Stimulated activated CD4-positive, alpha-beta T cell treated with anti-CD3 and anti-CD28 coated beads, Interleukin-4, amount 100 ng/mL, for 4 hours (primary cell): ENCODE data around the gene THEM4.

Experiments used
- DNase-seq, 2 experiments: peaks; one replicate each; pipeline ENCODE4 v3.0.0-alpha.2; 2020

THEM4 gene

DNA sequence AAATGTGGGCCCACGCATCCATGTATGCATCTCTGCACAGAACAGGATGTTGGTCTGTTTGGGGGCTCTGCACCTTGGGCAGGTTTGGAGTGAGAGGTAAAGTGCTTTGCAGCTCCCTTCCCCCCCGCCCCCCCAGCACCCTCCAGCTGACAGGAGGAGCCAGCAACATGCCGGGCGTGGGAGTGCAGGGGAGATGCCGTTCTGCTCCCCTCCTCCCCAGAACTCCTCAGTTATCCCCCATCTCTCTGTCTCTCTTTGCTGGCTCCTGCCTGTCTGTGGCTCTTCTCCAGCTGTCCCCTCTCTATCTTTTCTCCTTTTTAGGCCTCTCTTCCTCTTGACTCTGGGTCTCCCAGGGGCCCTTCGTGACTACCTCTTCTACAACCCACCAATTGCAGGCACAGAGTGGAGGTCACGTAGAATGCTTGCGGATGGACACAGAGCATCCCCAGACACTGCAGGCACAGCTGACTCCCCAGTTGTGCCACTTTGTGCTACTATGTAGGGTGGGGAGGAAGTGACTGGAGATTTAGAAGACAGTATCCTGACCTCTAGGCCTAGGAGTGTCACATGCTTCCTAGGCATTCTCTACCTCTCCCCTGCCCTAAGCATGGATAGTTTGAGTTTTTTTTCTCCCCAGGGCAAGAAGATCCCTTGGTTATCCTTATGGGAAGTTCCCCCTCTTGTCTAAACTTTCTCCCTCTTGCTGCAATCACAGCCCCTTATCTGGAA, 76.0 kb downstream of the THEM4 start:
- DNase-seq = no peak

DNA sequence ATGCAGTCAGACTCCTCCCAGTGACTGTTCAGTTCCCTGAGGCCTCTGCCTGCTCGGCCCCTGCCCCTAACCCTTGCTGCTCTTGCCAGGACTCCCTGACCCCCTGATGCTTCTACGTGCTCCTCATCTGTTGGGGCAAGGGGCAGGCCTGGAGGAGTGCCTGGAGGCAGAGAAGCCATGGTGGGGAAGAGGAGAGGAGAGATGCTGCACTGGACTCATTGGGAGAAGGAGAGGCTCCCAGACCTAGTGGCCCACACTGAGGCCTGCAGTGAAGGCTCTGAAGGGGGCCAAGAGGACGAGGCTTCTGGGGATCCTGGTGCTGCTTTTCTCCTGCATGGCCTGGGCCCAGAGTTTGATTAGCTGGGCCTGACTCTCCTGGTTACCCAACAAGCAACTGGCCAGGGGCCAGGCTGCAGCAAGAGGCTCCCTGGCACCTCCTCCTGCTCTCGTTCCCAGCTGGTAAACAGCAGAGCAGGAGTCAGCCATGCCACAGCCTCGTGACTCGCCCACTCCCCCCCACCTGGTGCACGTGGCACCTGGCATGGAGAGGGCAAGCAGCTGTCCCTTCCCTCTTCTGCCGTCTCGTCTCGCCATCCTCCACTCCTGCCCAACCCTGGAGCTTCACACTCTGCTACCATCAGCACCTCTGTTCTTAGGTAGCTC, 76.9 kb downstream of the THEM4 start:
- DNase-seq = no peak

DNA sequence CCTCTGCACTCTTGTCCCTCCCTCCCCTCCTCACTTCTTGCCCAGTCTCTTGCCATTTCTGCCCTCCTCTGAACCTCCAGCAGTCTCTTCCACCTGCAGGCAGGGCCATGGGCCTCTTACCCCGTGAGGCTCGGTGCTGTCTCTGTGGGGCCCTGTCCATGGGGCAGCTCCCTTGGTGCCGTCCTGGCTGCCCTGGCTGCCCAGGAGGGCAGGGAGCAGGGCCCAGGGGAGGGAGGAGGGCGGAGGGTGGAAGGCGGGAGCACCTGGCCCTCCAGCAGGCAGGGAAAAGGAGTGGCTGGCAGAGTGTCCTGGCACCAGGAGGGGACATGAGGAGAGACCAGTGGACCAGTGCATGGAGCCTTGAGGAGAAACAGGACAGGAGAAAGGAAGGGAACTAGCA, 77.7 kb downstream of the THEM4 start, which contains the start of gene RORC:
Gene RORC (minus strand): TSS at position 198 of the 400 bp plus-strand sequence. CDS start 38 bp downstream, at position 160.
- no peak for DNase-seq

DNA sequence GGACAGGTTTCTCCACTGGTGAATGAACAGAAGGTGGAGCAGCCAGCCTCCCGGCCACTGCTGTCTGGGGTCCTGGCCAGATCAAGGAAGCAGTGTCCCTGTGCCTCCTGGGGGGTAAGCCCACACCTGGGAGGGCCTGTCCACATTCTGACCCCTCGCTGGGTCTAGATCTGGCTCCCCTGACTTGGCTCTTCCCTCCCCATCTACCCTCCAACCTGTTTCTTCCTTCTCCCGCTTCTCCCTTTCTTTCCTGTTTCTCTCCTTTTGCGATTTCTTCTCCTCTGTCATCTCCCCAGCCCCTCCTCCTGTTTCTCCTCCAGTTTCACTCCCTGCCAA, 78.1 kb downstream of the THEM4 start:
- DNase-seq = no peak

DNA sequence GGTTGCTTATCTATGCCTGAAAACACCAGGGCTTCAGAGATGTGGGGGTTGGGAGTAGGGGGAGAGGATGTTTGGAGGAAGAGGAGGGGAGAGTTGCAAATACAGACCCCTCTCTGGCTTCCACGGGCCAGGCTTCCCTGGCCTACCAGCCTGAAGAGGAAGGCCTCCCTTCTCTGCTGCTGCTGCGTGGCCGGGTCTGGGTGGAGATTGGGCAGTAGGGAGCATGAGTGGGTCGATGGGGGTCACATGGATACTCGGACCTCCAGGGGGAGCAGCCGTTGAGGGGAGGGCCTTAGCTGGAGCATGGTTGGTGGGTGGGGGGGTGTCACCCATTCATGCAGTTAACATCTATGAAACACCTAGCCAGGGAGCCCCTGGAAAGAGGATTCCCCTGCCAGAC, 79.3 kb downstream of the THEM4 start:
- no peak for DNase-seq

DNA sequence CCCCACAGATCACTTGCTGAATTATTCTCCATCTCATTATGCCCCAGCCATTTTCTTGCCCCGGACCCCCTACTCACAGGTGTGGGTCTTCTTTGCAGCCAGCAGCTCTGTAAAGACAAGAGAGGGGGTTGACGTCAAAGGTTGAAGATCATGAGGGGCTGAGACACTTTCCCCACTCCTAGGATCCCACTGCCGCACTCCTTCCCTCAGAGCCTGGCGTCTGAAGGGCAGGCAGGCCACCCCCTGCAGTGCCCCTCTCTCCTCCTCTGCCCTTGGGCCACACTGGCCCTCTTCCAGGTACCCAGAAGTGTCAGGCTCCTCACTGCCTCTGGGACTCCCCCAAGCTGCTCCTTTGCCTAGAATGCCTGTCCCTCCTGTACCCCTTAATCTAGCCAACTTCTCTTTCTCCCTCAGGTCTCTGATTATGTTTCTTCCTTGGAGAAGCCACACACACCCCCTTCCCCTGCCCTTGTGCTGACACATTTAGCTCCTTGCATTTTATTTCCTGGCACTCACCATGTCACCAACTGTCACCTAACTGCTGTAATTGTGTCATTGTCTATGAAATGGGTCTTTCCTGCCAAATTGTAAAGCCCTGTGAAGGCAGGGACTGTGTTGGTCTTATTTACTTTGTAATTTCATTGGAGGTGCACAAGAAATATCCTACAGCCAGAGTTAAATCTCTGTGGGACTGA, 79.8 kb downstream of the THEM4 start:
- DNase-seq = no peak

DNA sequence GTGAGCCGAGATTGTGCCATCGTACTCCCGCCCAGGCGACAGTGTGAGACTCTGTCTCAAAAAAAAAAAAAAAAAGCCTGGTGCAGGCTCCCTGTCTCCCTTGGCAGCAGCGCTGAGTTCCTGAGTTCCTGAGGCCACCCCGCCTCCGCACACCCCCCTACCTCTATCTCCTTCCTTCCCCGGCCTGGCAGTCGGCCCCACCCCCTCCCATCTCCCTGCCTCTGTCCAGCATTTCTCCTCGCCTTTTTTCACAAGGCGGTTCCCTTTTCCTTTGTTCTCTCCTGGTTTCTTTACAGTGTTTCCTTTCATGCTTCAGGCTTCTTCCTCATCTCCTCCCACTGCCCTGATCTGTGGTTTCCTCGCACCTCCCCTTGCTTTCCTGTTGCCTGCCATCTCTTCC, 80.4 kb downstream of the THEM4 start:
- no peak for DNase-seq

GRCh38 chr1:151827853-151828252, 81.5 kb downstream of the THEM4 start:
- DNase-seq = no peak

GRCh38 chr1:151825751-151826660, 83.3 kb downstream of the THEM4 start:
- DNase-seq = peak in 1 of 2 experiments; percentile 60

GRCh38 chr1:151825204-151825603, 84.1 kb downstream of the THEM4 start:
- no peak for DNase-seq
